Ascending aorta (tissue), 2 donors: ENCODE measurements around the gene PEAK1. TPM values are rescaled to one million over a fixed set of nuclear protein-coding genes. Genes with fewer than 3 reads are reported as not detected.
"Not testable (repeated sequence)": the region's sequence is repeated elsewhere in the genome, so short reads cannot be mapped to it uniquely, and the experiment has no call there.

Source experiments
- DNase-seq, 2 donors: peaks; one replicate each; pipeline ENCODE4 v3.0.0-alpha.2; 2019; ENCODE audit warnings: low spot score in 2 of 2
- H3K27ac ChIP-seq, 2 donors: fragments of 200-600 bp; sonication (generic); one replicate each; pipeline ENCODE4 v1.5.1; 2016 to 2017; ENCODE audit warnings: mild to moderate bottlenecking in 1 of 2
- H3K27me3 ChIP-seq: fragments of 200-600 bp; sonication (generic); one replicate; pipeline ENCODE4 v1.5.1; 2017
- H3K36me3 ChIP-seq, 2 donors: fragments of 200-600 bp; sonication (generic); one replicate each; pipeline ENCODE4 v1.5.1; 2016
- H3K4me1 ChIP-seq, 2 donors: fragments of 200-600 bp; sonication (generic); one replicate each; pipeline ENCODE4 v1.5.1; 2016 to 2017; ENCODE audit warnings: mild to moderate bottlenecking in 1 of 2
- H3K4me3 ChIP-seq, 2 donors: fragments of 200-600 bp; sonication (generic); one replicate each; pipeline ENCODE4 v1.5.1; 2016 to 2017; ENCODE audit warnings: mild to moderate bottlenecking in 1 of 2
- H3K9me3 ChIP-seq, 2 donors: fragments of 200-600 bp; sonication (generic); one replicate each; pipeline ENCODE4 v1.5.1; 2016
- intact Hi-C: fragments of 100-400 bp; cut with DNase I; formaldehyde crosslinking; loops from one replicate; pipeline ENCODE4 v1.15.1; 2023
- total RNA-seq: library from RNA; depleted of rRNA; stranded (reverse); fragments of >200 nt; gene quantifications from one replicate; pipeline ENCODE4 v1.1.0, GENCODE V29; 2016
- TF ChIP-seq, protein P1 (sequence below), 3 experiments: fragments of 200-600 bp in 2 of 3; fragments of 450-650 bp in 1 of 3; sonication (generic) in 2 of 3; IDR thresholded peaks; one replicate each; pipeline ENCODE4 v1.5.1; 2016 to 2019; ENCODE audit warnings: antibody characterized with exemption in 3 of 3, mild to moderate bottlenecking in 1 of 3, moderate library complexity in 1 of 3

PEAK1 gene
- total RNA-seq, 1 donor from 2014 or later, result 53.7 TPM

DNA sequence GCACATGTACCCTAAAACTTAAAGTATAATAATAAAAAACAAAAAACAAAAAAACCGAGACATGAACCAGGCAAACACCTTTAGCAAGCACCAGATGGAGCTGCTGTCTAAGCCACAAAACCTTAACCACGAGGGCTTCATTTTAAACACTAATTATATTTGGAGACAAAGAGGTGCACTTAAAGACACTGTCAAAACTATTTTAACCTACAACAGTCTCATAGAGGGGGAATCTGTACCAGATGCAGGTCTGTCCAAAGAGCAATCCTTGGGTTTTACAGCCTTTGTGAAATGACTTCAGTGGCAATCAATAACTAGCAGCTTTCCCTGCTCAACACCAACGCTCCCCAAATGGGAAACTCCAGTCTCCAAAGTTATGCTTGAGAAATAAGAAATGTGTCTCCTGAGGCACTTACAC is 233.3 kb downstream of the PEAK1 start:
- intact Hi-C loops, result no loop called here
- TF ChIP-seq, protein P1, sequence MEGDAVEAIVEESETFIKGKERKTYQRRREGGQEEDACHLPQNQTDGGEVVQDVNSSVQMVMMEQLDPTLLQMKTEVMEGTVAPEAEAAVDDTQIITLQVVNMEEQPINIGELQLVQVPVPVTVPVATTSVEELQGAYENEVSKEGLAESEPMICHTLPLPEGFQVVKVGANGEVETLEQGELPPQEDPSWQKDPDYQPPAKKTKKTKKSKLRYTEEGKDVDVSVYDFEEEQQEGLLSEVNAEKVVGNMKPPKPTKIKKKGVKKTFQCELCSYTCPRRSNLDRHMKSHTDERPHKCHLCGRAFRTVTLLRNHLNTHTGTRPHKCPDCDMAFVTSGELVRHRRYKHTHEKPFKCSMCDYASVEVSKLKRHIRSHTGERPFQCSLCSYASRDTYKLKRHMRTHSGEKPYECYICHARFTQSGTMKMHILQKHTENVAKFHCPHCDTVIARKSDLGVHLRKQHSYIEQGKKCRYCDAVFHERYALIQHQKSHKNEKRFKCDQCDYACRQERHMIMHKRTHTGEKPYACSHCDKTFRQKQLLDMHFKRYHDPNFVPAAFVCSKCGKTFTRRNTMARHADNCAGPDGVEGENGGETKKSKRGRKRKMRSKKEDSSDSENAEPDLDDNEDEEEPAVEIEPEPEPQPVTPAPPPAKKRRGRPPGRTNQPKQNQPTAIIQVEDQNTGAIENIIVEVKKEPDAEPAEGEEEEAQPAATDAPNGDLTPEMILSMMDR (IDR thresholded peaks at IDR 0.05), result peak; percentile 15 to 48 (median 28)
- H3K36me3 ChIP-seq, result no peaks in the 10 kb centered on the region
- H3K27me3 ChIP-seq, result no peaks in the 10 kb centered on the region
- no peaks in the 10 kb centered on the region for H3K9me3 ChIP-seq
- no peak overlapping the region for H3K4me3 ChIP-seq
- DNase-seq, result no peak
- peak overlapping the region; percentile 13 to 57 for H3K27ac ChIP-seq
- H3K4me1 ChIP-seq, result peaks cover 0 to 3% of the 10 kb centered on the region in 2 donors

GRCh38 chr15:77185242-77185785 is 234.6 kb downstream of the PEAK1 start:
- no peaks in the 10 kb centered on the region for H3K9me3 ChIP-seq
- peaks cover 0 to 3% of the 10 kb centered on the region in 2 donors for H3K4me1 ChIP-seq
- H3K27ac ChIP-seq, result no peak overlapping the region
- intact Hi-C loops, result no loop called here
- no peak overlapping the region for H3K4me3 ChIP-seq
- DNase-seq, result no peak
- no peaks in the 10 kb centered on the region for H3K36me3 ChIP-seq
- TF ChIP-seq, protein P1 (IDR thresholded peaks at IDR 0.05), result no peak
- H3K27me3 ChIP-seq, result no peaks in the 10 kb centered on the region

- intact Hi-C loops, result not testable (repeated sequence)
Observed at GRCh38 chr15:77184352-77184751, 235.6 kb downstream of the PEAK1 start.

DNA sequence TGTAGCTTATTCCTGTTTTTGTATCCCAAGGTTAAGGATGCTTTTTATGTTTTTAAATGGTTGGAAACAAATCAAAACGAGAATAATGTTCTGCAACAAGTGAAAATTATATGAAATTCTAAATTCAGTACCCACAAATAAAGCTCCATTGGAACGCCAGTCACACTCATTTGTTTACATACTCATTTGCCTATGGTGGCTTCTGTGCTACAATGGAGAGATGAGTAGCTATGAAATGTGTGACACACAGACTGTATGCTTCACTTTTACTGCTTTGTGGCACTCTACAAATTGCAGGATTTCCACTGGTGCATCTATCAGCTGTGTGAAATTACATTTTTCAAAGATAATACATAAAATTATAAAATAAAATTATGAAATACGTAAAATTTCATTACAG is 236.8 kb downstream of the PEAK1 start:
- Histone ChIP-seq H3K27ac (no peak overlapping the region), H3K4me1 (peaks cover 0 to 3% of the 10 kb centered on the region in 2 donors), H3K9me3 (no peaks in the 10 kb centered on the region), H3K27me3 (no peaks in the 10 kb centered on the region), H3K36me3 (no peaks in the 10 kb centered on the region), H3K4me3 (no peak overlapping the region)
- DNase-seq, result no peak
- TF ChIP-seq, protein P1 (IDR thresholded peaks at IDR 0.05), result no peak
- intact Hi-C loops, result no loop called here

More at GRCh38 chr15:77184352-77184751, 235.6 kb downstream of the PEAK1 start:
- H3K4me3 ChIP-seq, H3K4me1 ChIP-seq, H3K27ac ChIP-seq, DNase-seq, H3K27me3 ChIP-seq, H3K36me3 ChIP-seq, H3K9me3 ChIP-seq: not testable (repeated sequence)

- Histone ChIP-seq H3K27me3 (no peaks in the 10 kb centered on the region), H3K9me3 (no peaks in the 10 kb centered on the region), H3K27ac (no peak overlapping the region), H3K36me3 (no peaks in the 10 kb centered on the region), H3K4me1 (no peaks in the 10 kb centered on the region), H3K4me3 (no peak overlapping the region)
- TF ChIP-seq, protein P1 (IDR thresholded peaks at IDR 0.05), result no peak
- intact Hi-C loops, result no loop called here
- DNase-seq, result no peak
Observed at GRCh38 chr15:77181305-77182074, 238.4 kb downstream of the PEAK1 start.

DNA sequence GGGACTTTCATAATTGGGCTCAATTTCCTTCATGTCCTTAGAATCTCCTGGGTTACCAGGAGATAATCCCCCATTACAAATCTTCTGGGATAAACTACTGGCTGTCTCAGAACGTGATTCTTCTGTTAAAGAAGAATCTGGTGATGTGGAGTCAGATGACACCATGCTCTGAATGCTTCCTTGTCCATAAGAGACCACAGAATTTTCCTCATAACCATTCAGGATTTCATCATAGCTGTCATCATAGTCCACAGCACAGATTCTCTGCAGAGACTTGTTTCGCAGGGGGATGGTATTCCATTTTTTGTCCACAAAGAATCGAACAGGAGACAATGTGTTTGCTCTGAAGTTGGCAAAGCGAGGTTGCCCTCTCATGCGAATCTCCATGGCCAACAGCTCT is 239.1 kb downstream of the PEAK1 start:
- Histone ChIP-seq H3K4me3 (no peak overlapping the region), H3K4me1 (no peaks in the 10 kb centered on the region), H3K9me3 (no peaks in the 10 kb centered on the region), H3K36me3 (no peaks in the 10 kb centered on the region), H3K27ac (no peak overlapping the region), H3K27me3 (no peaks in the 10 kb centered on the region)
- TF ChIP-seq, protein P1 (IDR thresholded peaks at IDR 0.05), result no peak
- DNase-seq, result no peak
- intact Hi-C loops, result no loop called here
